GM10847 (cell line): ENCODE measurements around the gene LRG1.

Experiments used
- POLR2A ChIP-seq: IDR thresholded peaks from 2 replicates; pipeline ENCODE4 v1.6.1; 2011; ENCODE audit not compliant: insufficient read length; ENCODE audit errors: extremely low read depth

Gene LRG1

DNA sequence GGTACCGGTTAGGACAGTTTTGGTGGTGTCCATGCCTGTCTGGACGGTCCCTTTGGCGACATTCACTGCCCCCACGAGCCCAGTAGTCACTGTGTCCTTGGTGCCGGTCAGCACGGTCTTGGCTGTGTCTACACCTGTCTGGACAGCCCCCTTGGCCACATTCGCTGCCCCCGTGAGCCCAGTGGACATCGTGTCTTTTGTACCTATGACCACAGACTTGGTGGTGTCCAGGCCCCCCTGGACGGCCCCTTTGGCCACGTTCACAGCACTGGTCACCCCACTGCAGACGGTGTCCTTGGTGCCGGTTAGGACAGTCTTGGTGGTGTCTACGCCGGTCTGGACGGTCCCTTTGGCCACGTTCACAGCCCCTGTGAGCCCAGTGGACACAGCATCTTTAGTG, 27.8 kb downstream of the LRG1 start:
- TF ChIP-seq POLR2A, result no peak

DNA sequence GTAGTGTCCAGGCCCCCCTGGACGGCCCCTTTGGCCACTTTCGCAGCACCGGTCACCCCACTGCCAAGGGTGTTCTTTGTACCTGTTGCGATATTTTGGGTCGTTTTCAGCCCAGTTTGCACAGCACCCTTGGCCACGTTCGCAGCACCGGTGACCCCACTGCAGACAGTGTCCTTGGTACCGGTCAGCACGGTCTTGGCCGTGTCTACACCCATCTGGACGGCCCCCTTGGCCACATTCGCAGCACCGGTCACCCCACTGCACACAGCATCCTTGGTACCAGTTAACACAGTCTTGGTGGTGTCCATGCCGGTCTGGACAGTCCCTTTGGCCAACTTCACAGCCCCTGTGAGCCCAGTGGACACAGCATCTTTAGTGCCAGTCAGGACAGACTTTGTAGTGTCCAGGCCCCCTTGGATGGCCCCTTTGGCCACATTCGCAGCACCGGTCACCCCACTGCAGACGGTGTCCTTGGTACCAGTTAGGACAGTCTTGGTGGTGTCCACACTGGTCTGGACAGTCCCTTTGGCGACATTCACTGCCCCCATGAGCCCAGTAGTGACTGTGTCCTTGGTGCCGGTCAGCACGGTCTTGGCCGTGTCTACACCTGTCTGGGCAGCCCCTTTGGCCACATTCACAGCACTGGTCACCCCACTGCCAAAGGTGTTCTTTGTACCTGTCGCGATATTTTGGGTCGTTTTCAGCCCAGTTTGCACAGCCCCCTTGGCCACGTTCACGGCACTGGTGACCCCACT, 28.4 kb downstream of the LRG1 start:
- no peak for TF ChIP-seq POLR2A

DNA sequence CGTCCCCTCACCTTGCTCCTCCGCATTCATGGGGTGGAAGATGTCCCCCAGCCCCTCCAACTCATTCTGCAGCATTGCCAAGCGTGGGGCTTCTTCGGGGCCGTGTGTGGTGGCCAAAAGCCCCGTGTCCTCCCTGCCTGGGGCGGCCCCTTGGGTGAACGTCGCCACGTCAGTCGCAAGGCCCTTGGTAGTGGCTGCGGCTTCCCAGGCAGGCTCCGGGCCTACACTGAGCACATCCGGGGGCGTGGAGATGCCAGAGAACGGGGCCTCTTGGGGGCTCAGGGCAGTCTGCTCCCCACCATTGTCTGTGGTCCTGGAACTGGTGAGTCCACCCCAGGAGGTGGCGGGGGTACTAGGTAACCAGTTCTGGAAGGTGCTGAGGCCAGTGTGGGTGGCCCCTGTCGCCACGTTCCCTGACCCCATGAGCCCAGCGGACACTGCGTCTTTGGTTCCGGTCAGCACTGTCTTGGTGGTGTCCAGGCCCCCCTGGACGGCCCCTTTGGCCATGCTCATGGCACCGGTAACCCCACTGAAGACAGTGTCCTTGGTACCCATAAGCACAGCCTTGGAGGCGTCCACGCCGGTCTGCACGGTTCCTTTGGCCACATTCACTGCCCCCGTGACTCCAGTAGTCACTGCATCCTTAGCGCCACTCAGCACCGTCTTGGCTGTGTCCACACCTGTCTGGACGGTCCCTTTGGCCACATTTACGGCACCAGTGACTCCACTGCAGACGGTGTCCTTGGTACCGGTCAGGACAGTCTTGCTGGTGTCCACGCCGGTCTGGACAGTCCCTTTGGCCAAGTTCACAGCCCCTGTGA, 29.2 kb downstream of the LRG1 start:
- TF ChIP-seq POLR2A, result no peak

DNA sequence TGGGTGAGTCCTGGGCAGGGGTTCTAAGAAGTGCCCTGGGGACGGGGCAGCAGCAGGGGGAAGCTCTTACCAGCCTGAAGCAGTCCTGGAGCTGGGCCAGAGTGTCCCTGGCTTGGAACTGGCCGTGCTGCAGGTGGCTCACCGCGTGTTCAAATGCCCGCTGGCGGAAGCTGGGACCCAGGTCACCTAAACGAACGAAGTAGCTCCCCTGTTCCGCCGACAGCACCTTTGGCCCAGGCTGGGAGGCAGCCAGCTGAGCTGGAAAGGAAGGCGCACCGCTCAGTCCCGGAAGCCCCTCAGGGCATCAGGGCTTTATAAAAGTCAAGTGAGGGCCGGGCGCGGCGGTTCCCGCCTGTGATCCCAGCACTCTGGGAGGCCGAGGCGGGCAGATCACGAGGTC, 31.1 kb downstream of the LRG1 start:
- no peak for TF ChIP-seq POLR2A

DNA sequence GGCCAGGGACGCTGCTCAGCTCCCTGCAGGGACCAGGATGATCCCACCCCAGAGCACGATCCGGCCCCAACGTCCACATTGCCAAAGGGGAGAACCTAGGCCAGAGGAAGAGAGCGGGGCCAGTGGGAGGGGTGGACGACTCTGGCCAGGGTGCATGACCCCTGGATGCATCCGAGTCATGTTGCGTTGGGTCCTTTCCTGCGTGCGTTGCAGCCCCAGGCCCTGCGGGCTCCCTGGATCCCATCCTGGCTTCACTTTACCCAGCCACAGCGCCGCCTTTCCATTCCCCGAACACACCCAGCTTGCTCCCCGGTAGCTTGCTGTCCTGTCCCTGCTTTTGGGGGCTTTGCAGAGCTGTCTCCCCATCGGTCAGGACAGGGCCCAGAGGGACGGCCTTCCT, 32.0 kb downstream of the LRG1 start:
- TF ChIP-seq POLR2A, result no peak

DNA sequence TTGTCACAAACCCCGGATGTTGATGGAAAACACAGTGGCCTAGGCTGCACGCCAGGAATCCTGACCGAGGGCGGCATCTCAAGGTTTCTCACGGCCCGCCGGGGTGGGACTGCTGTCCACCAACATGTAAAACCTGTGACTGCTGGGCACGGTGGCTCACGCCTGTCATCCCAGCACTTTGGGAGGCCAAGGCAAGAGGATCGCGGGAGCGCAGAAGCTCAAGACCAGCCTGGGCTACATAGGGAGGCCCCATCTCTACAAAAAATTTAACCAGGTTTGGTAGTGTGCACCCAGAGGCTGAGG, 32.7 kb downstream of the LRG1 start:
- no peak for TF ChIP-seq POLR2A

DNA sequence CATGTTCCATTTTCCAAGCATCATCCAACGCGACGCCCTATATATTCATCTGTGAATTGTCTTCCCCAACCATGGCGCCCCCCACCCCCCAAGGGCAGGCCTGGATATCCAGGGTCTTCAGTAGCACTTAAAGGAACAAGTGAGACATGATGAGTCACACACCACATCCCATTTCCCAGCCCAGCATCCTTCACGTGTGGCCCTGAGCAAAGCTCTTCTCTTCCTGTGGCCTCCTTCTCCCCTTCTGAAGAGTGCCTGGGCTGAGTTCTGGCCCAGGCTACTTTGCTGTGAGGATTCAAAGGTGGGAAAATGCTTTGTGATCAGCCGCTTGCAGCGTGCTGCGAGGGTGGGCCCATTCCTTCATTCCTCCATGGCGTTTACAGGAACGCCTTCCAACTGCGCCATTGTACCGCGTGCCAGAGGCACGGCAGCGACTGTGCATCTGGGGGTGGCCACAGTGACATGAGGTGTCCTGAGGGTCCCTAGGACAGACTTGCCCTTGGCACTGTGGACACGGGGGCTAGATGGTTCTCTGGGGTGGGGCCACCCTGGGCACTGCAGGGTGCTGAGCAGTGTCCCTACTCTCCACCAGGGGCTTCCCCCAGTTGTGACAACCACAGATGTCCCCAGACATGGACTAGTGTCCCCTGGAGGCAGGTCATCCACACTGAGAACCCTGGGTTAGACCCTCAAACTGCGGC, 33.2 kb downstream of the LRG1 start:
- no peak for TF ChIP-seq POLR2A

DNA sequence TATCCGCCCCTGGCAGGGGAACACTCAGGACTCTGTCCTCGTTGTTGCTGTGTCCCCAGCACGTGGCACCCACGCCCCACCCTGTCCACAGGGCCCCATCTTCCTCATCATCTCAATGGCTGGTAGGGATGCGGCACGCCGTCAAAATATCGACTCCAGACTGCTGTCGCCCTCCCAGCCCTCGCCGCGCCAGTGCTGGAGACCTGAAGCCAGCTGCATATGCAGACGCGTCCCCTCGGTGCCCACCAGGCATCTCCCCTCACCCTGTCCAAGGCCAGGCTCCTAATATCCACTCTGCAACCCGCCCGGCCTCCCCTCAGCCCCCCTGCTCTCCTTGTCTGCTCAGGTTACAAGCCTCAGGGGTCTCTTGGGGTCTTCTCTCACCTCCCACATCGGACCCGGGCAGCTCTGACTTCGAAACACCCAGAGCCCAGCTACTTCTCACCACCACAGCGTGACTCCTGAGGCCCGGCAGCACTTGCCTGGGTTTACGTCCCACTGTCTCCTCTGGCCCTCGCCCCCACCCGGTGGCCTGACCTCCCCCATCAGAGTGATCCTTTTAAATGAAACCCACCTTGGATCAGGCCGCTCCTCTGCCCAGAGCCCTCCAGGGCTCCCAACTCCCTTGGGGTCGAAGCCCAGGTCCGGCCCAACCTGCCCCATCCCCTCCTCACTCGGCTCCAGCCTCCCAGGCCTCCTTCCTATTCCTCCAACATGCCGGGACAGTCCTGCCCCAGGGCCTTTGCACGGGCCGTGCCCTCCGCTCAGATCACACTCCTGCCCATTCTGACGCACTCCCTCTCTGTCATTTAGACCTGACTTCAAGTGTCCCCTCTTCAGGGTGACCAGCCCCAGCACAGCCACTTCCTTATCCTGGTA, 34.0 kb downstream of the LRG1 start:
- no peak for TF ChIP-seq POLR2A

DNA sequence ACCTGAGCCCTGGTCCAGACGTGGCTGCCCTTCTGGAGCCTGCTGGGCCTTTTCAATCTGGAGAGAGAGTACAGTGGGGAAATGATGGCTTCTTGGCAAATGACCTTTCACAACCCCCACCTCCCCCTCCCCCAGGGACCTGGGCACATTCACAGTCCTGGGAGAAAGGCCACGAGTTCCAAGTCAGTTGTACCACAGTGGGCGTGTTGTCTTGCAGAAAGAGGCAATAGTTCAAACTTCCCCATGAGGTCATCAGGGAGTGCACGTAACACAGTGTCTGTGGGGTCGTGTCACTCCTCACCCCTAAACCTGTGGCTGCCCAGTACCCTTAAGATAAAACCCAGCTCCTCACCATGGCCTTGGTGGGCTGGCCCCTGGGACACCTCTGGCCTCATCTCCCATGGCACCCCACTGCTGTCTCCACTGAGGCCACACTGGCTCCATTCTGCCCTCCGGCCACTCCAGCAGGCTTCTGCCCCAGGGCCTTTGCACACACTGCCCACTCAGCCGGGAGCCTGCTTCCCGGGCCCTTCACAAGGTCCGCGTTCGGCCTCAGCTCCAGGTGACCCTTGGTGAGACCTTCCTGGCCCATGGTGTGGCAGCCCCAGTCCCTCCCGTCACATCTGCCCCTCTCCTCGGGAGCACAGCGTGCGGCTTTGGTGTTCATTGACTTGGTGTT, 34.8 kb downstream of the LRG1 start:
- no peak for TF ChIP-seq POLR2A

DNA sequence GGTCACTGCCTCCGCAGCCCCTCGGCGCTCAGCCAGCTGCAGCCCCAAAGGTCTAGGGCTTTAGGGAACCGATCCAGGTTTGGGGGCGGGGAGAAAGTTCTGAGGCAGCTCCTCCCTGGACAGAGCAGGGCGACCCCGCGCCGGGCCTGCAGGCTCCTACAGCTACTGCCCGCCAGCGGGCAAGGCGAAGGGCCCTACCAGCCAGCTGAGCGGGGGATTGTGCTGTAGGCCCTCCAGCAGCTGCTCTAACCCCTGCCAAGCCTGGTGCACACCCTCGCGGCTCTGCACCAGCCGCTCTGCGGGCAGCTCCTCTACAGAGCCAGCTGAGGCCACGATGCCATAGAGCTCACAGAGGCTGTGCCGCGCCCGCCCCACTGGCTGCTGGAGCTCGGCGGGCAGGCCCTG, 35.5 kb downstream of the LRG1 start:
- no peak for TF ChIP-seq POLR2A

DNA sequence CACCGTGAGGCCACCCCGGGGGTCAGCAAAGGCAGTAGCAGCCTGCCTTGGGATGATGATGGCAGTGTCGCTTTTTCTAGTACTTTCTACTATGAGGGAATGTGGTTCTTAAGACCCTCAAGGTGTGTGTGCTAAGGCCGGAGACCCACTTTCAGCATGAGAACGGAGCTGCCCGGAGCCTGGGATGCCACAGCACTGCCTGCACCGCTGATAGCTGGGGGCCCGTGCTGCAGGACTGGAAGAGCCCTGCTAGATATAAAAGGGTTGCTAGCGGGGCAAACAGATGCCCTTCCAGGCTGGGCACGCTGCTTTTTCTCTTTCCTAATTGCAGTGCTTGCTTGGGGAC, 36.0 kb downstream of the LRG1 start:
- TF ChIP-seq POLR2A, result no peak

DNA sequence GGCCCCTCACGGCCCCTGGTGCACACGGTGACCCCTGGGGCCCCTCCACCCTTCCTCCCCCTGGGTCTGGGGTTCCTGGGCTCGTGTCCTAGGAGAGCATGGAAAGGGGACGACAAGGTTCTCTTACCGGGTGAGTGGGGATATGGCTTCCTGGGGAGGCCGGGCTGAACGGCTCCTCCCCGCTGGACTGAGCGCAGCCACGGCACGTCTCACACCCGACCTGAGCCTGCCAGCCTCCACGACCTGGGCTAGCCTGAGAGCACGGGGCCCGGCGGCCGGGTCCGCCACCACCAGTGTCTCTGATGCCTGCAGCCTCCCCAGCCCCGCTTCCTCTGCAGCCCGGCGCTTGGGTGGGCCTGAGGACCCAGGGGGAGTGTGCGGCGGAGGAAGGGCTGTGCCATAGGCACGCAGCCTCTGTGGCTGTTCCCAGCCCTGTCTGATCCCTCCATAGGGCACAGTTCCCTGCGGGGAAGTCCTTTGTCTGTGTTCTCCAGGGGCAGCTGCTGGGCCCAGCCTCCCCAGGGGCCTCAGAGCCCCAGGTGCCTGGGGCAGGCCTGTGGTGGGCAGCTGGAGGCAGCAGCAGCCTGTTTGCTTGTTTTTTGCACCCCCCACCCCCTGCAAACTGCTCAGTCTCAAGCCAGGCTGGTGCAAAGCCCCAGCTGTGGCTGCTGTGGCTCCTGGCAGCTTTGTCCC, 36.6 kb downstream of the LRG1 start:
- no peak for TF ChIP-seq POLR2A

DNA sequence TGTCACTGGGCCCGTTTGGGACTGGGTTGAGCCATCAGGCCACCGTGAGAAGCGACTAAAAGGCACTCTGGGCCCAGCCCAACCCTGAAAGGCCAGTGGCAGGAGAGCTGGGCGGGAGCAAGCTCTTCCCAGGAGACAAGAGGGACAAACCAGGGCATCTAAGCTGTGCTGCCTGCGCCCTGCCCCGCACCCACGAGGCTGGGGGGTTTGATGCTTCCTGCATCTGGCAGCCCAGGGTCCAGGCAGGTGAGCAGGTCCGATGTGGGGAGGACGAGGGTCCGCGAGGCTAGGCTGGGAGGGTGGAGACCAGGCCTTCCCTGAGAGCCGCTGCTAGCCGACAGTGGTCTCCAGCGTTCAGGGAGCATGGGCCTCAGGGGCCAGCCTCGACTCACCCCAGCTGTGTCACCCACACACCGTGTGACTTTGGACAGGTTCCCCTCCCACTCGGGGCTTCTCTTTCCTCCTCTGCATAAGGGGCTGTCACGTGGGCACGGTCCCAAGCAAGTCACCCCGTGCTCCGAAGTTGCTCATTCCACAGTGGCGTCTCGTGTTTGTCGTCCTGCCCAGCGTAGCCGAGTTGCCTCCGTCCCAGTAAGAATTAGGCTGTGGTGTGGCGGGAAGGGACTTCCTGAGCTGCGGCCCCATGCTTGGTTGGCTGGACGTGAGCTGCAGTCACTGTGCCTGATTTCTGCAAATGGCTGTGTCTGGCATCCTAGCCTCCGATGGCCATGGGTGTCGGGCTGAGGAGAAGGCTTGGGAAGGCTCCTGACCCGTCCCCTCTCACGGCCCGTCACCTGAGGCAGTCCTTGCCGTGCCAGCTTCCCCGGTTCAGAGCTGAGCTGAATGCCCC, 37.3 kb downstream of the LRG1 start:
- no peak for TF ChIP-seq POLR2A
